Natural killer cell (primary cell): ENCODE measurements around the gene CTNNA2. TPM values are rescaled to one million over a fixed set of nuclear protein-coding genes. Genes with fewer than 3 reads are reported as not detected.

Experiments
- ATAC-seq, 3 donors: fragments of 150-1000 bp in 2 of 3; fragments of 200-7000 bp in 1 of 3; cut with Tn5 transposase; 1 replicate in 1 of 3; 2 replicates in 2 of 3; pipeline ENCODE4 v1.10.0; 2021; ENCODE audit warnings: mild to moderate bottlenecking in 2 of 3, moderate library complexity in 2 of 3
- DNase-seq, 2 donors: peaks; one replicate each; pipeline versions ENCODE4 v3.0.0 to v3.0.0-alpha.2; 2013 to 2021; ENCODE audit warnings: mixed read lengths in 1 of 2
- H3K27ac ChIP-seq: one replicate; pipeline ENCODE4 v1.5.1; 2013; ENCODE audit warnings: mild to moderate bottlenecking, low read length
- H3K27me3 ChIP-seq: one replicate; pipeline ENCODE4 v1.6.1; 2013; ENCODE audit warnings: low read length; ENCODE audit not compliant: control insufficient read depth, insufficient read depth
- H3K36me3 ChIP-seq: one replicate; pipeline ENCODE4 v1.6.1; 2013; ENCODE audit warnings: low read length; ENCODE audit not compliant: control insufficient read depth, insufficient read depth
- H3K4me1 ChIP-seq: one replicate; pipeline ENCODE4 v1.6.1; 2013; ENCODE audit warnings: low read length; ENCODE audit not compliant: control insufficient read depth, insufficient read depth
- H3K4me3 ChIP-seq: one replicate; pipeline ENCODE4 v1.5.1; 2013; ENCODE audit warnings: low read length
- H3K9me3 ChIP-seq: one replicate; pipeline ENCODE4 v1.6.1; 2013; ENCODE audit warnings: low read length; ENCODE audit not compliant: control insufficient read depth, insufficient read depth
- H3K27ac Mint-ChIP-seq, 2 donors: one replicate each; pipeline ENCODE4 v1.8.0; 2022; ENCODE audit warnings: mild to moderate bottlenecking in 2 of 2, mixed read lengths in 2 of 2, moderate library complexity in 1 of 2
- H3K27me3 Mint-ChIP-seq, 2 donors: one replicate each; pipeline ENCODE4 v1.8.0; 2022; ENCODE audit warnings: low read depth in 2 of 2, mixed read lengths in 2 of 2
- H3K36me3 Mint-ChIP-seq: one replicate; pipeline ENCODE4 v1.8.0; 2022; ENCODE audit warnings: mixed read lengths
- H3K4me1 Mint-ChIP-seq, 2 donors: one replicate each; pipeline ENCODE4 v1.8.0; 2022; ENCODE audit warnings: mixed read lengths in 2 of 2
- H3K4me3 Mint-ChIP-seq: one replicate; pipeline ENCODE4 v1.8.0; 2022; ENCODE audit warnings: mild to moderate bottlenecking, moderate library complexity, mixed read lengths
- H3K9me3 Mint-ChIP-seq, 2 donors: one replicate each; pipeline ENCODE4 v1.8.0; 2022; ENCODE audit warnings: mixed read lengths in 2 of 2
- CTCF ChIP-seq: fragments of 200-600 bp; IDR thresholded peaks from one replicate; pipeline ENCODE4 v1.8.0; 2022; ENCODE audit warnings: antibody characterized with exemption
- WGBS: methylation state at CpG from one replicate; pipeline ENCODE4 v1.1.7; 2013; ENCODE audit warnings: missing lambda C conversion rate; ENCODE audit not compliant: insufficient coverage; 5-methylcytosine and 5-hydroxymethylcytosine counted together
- intact Hi-C: fragments of 100-400 bp; cut with micrococcal nuclease; formaldehyde crosslinking; loops from one replicate; pipeline ENCODE4 v1.14.2; 2022
- total RNA-seq, 4 donors: library from RNA; stranded (reverse); fragments of 120-200 nt in 1 of 4; gene quantifications; one replicate each; pipeline versions ENCODE4 v1.2.3 to v1.2.4, GENCODE V29; 2013 to 2022

CTNNA2 gene
- total RNA-seq, 3 donors from 2014 or later (not counting 1 experiment from before 2014, with no cell fraction given): not detected

DNA sequence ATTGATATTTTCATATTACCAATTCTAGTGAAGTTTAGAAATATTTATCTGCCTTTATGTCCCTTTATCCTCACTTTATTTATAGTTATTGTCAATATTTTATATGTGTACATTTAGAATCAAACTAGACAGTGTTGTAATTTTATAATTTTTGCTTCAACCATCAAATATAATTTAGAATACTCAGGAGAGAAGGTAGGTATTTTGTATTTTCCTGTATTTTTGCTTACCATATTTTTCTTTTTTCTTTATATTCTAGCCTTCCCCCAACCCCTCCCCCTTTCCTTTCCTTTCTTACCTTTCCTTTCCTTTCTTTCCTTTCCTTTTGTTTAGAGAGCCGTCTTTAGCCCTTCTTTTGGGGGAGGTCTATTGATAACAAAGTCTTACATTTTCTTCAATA is 651.5 kb downstream of the CTNNA2 start:
- DNase-seq: no peak
- Histone ChIP-seq H3K4me3 (no peak overlapping the region), H3K4me1 (no peaks in the 10 kb centered on the region), H3K27ac (no peak overlapping the region), H3K9me3 (peaks cover 7% of the 10 kb centered on the region), H3K27me3 (no peaks in the 10 kb centered on the region), H3K36me3 (no peaks in the 10 kb centered on the region)
- H3K9me3 Mint-ChIP-seq: peaks cover 10 to 12% of the 10 kb centered on the region in 2 donors
- no peak overlapping the region for H3K4me3 Mint-ChIP-seq
- no CpG with 5 or more reads among the region's 1 CpG for WGBS
- H3K27ac Mint-ChIP-seq: no peak overlapping the region
- H3K36me3 Mint-ChIP-seq: peaks cover 8% of the 10 kb centered on the region
- intact Hi-C loops: no loop called here
- no peaks in the 10 kb centered on the region for H3K4me1 Mint-ChIP-seq
- no peaks in the 10 kb centered on the region for H3K27me3 Mint-ChIP-seq
- TF ChIP-seq CTCF: no peak
- ATAC-seq: no peak

GRCh38 chr2:80166483-80167171 is 653.8 kb downstream of the CTNNA2 start:
- Mint-ChIP-seq H3K4me3 (no peak overlapping the region), H3K9me3 (peaks cover 9 to 12% of the 10 kb centered on the region in 2 donors), H3K36me3 (peaks cover 8% of the 10 kb centered on the region), H3K4me1 (no peaks in the 10 kb centered on the region), H3K27ac (no peak overlapping the region), H3K27me3 (no peaks in the 10 kb centered on the region)
- Histone ChIP-seq H3K4me3 (no peak overlapping the region), H3K9me3 (peaks cover 11% of the 10 kb centered on the region), H3K36me3 (no peaks in the 10 kb centered on the region), H3K4me1 (no peaks in the 10 kb centered on the region), H3K27me3 (no peaks in the 10 kb centered on the region), H3K27ac (no peak overlapping the region)
- ATAC-seq (no peak), DNase-seq (no peak)
- WGBS: 37% methylated on average over 3 of the region's 3 CpGs
- no peak for TF ChIP-seq CTCF
- intact Hi-C loops: no loop called here

DNA sequence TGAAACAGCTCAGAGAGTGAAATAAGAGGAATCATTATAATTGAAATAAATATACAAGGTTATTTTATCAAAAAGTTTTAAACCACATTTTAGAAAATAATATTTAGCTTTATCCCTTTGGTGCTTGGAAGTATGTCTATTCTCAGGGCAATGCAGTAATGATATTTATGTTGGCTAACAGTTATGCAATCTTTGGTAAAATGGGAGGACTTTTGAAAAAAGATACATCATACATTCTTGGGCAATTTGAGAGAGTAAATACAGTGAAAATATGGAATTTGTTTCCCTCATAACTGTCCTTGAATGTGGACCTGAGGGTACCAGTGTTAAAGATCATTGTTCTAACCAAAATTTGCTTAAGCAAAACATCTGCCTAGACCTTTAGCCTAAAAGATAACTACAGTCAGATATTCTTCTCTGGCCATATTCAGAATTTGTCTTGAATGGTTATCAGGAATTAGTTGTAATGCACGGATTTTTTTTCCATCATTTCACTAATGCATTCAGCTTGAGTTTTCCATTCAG is 654.5 kb downstream of the CTNNA2 start:
- H3K27ac Mint-ChIP-seq: no peak overlapping the region

More for the DNA sequence above, 654.5 kb downstream of the CTNNA2 start:
- Mint-ChIP-seq H3K36me3 (peaks cover 8% of the 10 kb centered on the region), H3K27me3 (no peaks in the 10 kb centered on the region), H3K4me3 (no peak overlapping the region), H3K9me3 (peaks cover 9 to 12% of the 10 kb centered on the region in 2 donors), H3K4me1 (no peaks in the 10 kb centered on the region)
- WGBS: no CpG with 5 or more reads among the region's 1 CpG
- peaks cover 12% of the 10 kb centered on the region for H3K9me3 ChIP-seq
- ATAC-seq: no peak
- TF ChIP-seq CTCF: no peak
- H3K4me3 ChIP-seq: no peak overlapping the region
- H3K36me3 ChIP-seq: no peaks in the 10 kb centered on the region
- intact Hi-C loops: no loop called here
- no peak for DNase-seq
- no peak overlapping the region for H3K27ac ChIP-seq
- H3K4me1 ChIP-seq: no peaks in the 10 kb centered on the region
- no peaks in the 10 kb centered on the region for H3K27me3 ChIP-seq
